Right lobe of liver (tissue), 4 donors: Measurements from ENCODE around the gene CYFIP1.

Source experiments
- POLR2A ChIP-seq: fragments of 450-650 bp; IDR thresholded peaks from one replicate; pipeline ENCODE4 v1.6.1; 2017; ENCODE audit warnings: antibody characterized with exemption, mild to moderate bottlenecking
- TF ChIP-seq, protein P1 (sequence below), 4 donors: fragments of 200-600 bp in 3 of 4; fragments of 450-650 bp in 1 of 4; IDR thresholded peaks; one replicate each; pipeline versions ENCODE4 v1.5.1 to v1.8.0; 2016 to 2022; ENCODE audit warnings: antibody characterized with exemption in 4 of 4, mild to moderate bottlenecking in 2 of 4
- donor health status: DM: no; HTN: no; CAD: no.
- donor health status: DM: no; HTN: no; CAD: no.
- donor health status: DM: no; HTN: yes; CAD: no.

DNA sequence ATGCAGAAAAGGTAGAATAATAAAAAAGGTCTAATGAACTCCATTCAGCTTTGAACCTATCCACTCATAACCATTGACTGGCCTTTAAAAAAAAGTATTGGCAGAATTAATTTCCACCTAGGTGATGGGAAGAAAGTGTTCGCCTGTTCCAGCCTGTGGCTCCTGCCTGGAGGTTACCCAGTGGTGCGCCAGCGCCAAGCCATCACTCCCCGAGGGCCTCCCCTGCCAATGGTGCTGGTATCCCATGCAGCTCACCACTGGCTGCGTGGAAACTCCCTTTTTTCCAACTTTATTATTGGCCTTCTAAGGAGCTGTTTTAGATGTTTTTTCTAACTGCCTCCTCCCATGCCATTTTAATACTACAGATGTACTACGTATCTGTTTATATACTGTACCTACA is 112.3 kb downstream of the CYFIP1 start:
- TF ChIP-seq, protein P1, sequence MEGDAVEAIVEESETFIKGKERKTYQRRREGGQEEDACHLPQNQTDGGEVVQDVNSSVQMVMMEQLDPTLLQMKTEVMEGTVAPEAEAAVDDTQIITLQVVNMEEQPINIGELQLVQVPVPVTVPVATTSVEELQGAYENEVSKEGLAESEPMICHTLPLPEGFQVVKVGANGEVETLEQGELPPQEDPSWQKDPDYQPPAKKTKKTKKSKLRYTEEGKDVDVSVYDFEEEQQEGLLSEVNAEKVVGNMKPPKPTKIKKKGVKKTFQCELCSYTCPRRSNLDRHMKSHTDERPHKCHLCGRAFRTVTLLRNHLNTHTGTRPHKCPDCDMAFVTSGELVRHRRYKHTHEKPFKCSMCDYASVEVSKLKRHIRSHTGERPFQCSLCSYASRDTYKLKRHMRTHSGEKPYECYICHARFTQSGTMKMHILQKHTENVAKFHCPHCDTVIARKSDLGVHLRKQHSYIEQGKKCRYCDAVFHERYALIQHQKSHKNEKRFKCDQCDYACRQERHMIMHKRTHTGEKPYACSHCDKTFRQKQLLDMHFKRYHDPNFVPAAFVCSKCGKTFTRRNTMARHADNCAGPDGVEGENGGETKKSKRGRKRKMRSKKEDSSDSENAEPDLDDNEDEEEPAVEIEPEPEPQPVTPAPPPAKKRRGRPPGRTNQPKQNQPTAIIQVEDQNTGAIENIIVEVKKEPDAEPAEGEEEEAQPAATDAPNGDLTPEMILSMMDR (IDR thresholded peaks at IDR 0.05) = no peak
- TF ChIP-seq POLR2A = no peak
